GM23338 (cell line): Measurements from ENCODE around the gene TRAF5. TPM values are rescaled to one million over a fixed set of nuclear protein-coding genes. Genes with fewer than 3 reads are reported as not detected.

ENCODE experiments used
- ATAC-seq: fragments of 200-7000 bp; cut with Tn5 transposase; 3 replicates; pipeline ENCODE4 v1.9.1; 2020
- DNase-seq: peaks from one replicate; pipeline ENCODE4 v3.0.0-alpha.2; 2015; ENCODE audit warnings: low spot score
- H2AFZ ChIP-seq: fragments of 200-600 bp; sonication (generic); 2 replicates; pipeline ENCODE4 v1.8.0; 2016; ENCODE audit warnings: antibody characterized with exemption, mild to moderate bottlenecking, moderate library complexity
- H3F3A ChIP-seq: fragments of 200-600 bp; sonication (generic); replicated peaks from 2 replicates; pipeline ENCODE4 v1.8.0; 2017; ENCODE audit warnings: antibody characterized with exemption, mixed run types, low read depth
- H3K27ac ChIP-seq: fragments of 200-600 bp; sonication (generic); 2 replicates; pipeline ENCODE4 v1.6.1; 2016; ENCODE audit warnings: low read depth
- H3K27me3 ChIP-seq: fragments of 200-600 bp; sonication (generic); 2 replicates; pipeline ENCODE4 v1.8.0; 2016; ENCODE audit warnings: mild to moderate bottlenecking, mixed run types, moderate library complexity; ENCODE audit not compliant: insufficient read depth
- H3K36me3 ChIP-seq: fragments of 200-600 bp; sonication (generic); 2 replicates; pipeline ENCODE4 v1.8.0; 2016; ENCODE audit warnings: mild to moderate bottlenecking; ENCODE audit not compliant: insufficient read depth
- H3K4me1 ChIP-seq: fragments of 200-600 bp; sonication (generic); 2 replicates; pipeline ENCODE4 v1.8.0; 2016; ENCODE audit warnings: mild to moderate bottlenecking, moderate library complexity; ENCODE audit not compliant: insufficient read depth
- H3K4me2 ChIP-seq: fragments of 200-600 bp; sonication (generic); 2 replicates; pipeline ENCODE4 v1.7.1; 2017; ENCODE audit warnings: mixed run types
- H3K4me3 ChIP-seq: fragments of 200-600 bp; sonication (generic); 2 replicates; pipeline ENCODE4 v1.6.1; 2016; ENCODE audit warnings: mixed run types
- H3K79me2 ChIP-seq: fragments of 200-600 bp; sonication (generic); replicated peaks from 2 replicates; pipeline ENCODE4 v1.8.0; 2017; ENCODE audit warnings: mild to moderate bottlenecking; ENCODE audit not compliant: insufficient read depth
- H3K9me2 ChIP-seq: fragments of 200-600 bp; sonication (generic); 2 replicates; pipeline ENCODE4 v1.8.0; 2017; ENCODE audit not compliant: insufficient read depth
- H4K20me1 ChIP-seq: fragments of 200-600 bp; sonication (generic); replicated peaks from 2 replicates; pipeline ENCODE4 v1.8.0; 2017; ENCODE audit warnings: mild to moderate bottlenecking; ENCODE audit not compliant: insufficient read depth
- H3K27ac Mint-ChIP-seq: 2 replicates; pipeline ENCODE4 v1.8.0; 2020; ENCODE audit warnings: inconsistent platforms, mild to moderate bottlenecking, moderate library complexity, mixed read lengths
- H3K27me3 Mint-ChIP-seq: 3 replicates; pipeline ENCODE4 v1.8.0; 2022; ENCODE audit warnings: low read depth, mild to moderate bottlenecking, moderate library complexity, mixed read lengths, inconsistent platforms; ENCODE audit not compliant: insufficient read depth, poor library complexity
- H3K36me3 Mint-ChIP-seq: 3 replicates; pipeline ENCODE4 v1.8.0; 2021; ENCODE audit warnings: low read depth, mild to moderate bottlenecking, inconsistent platforms, moderate library complexity, mixed read lengths
- H3K4me1 Mint-ChIP-seq: 3 replicates; pipeline ENCODE4 v1.8.0; 2020; ENCODE audit warnings: mild to moderate bottlenecking, inconsistent platforms, mixed read lengths
- H3K4me3 Mint-ChIP-seq: 3 replicates; pipeline ENCODE4 v1.8.0; 2021; ENCODE audit warnings: moderate library complexity, mild to moderate bottlenecking, inconsistent platforms, mixed read lengths
- H3K9me3 Mint-ChIP-seq: 3 replicates; pipeline ENCODE4 v1.8.0; 2020; ENCODE audit warnings: moderate library complexity, mild to moderate bottlenecking, inconsistent platforms, mixed read lengths
- CREB1 ChIP-seq: fragments of 250-450 bp; sonication (Bioruptor Pico); IDR thresholded peaks from 2 replicates; pipeline ENCODE4 v1.5.0; 2020; ENCODE audit warnings: low read depth, mild to moderate bottlenecking, moderate library complexity
- EZH2 ChIP-seq: fragments of 200-600 bp; sonication (generic); IDR thresholded peaks from one replicate; pipeline ENCODE4 v1.8.0; 2017; ENCODE audit warnings: antibody characterized with exemption, mild to moderate bottlenecking, low read depth; ENCODE audit not compliant: unreplicated experiment
- EZH2phosphoT487 ChIP-seq: fragments of 200-600 bp; sonication (generic); IDR thresholded peaks from one replicate; pipeline ENCODE4 v1.8.1; 2018; ENCODE audit warnings: antibody characterized with exemption; ENCODE audit not compliant: unreplicated experiment
- NANOG ChIP-seq: IDR thresholded peaks from 2 replicates; pipeline ENCODE4 v1.6.1; 2016; ENCODE audit warnings: antibody characterized with exemption, borderline replicate concordance
- STAT1 ChIP-seq: IDR thresholded peaks from one replicate; pipeline ENCODE4 v1.6.1; 2016; ENCODE audit warnings: antibody characterized with exemption; ENCODE audit not compliant: unreplicated experiment
- ZNF114 ChIP-seq: fragments of 250-450 bp; sonication (Bioruptor Pico); IDR thresholded peaks from 2 replicates; pipeline ENCODE4 v1.5.0; 2020; ENCODE audit warnings: mild to moderate bottlenecking, moderate library complexity
- ZNF331 ChIP-seq: fragments of 250-450 bp; sonication (Bioruptor Pico); IDR thresholded peaks from 2 replicates; pipeline ENCODE4 v1.5.0; 2020; ENCODE audit warnings: low read depth, mild to moderate bottlenecking, moderate library complexity
- ZNF462 ChIP-seq: fragments of 250-450 bp; sonication (Bioruptor Pico); IDR thresholded peaks from 2 replicates; pipeline ENCODE4 v1.5.0; 2020; ENCODE audit warnings: mild to moderate bottlenecking, moderate library complexity
- polyA plus RNA-seq: library from polyadenylated mRNA; unstranded; fragments of >200 nt; fragmentation: Nextera tagmentation; extraction: Ambion mirVana; gene quantifications from 2 replicates; pipeline ENCODE4 v1.2.1, GENCODE V29; 2016
- total RNA-seq: library from RNA; depleted of rRNA; stranded (reverse); fragments of >200 nt; shearing (Covaris generic); gene quantifications from 2 replicates; pipeline ENCODE4 v1.2.3, GENCODE V29; 2014
- TF ChIP-seq, protein P1 (sequence below), 2 experiments: fragments of 200-600 bp in 1 of 2; sonication (generic) in 1 of 2; conservative IDR thresholded peaks; 2 replicates each; pipeline versions ENCODE4 v1.5.1 to v1.6.1; 2016 to 2017; ENCODE audit warnings: antibody characterized with exemption in 2 of 2, low read depth in 2 of 2, mild to moderate bottlenecking in 2 of 2, moderate library complexity in 1 of 2
- TF ChIP-seq, protein P2 (sequence below): IDR thresholded peaks from one replicate; pipeline ENCODE4 v1.6.1; 2018; ENCODE audit warnings: antibody characterized with exemption; ENCODE audit not compliant: unreplicated experiment

TRAF5 gene
- total and polyA plus RNA-seq, 2 experiments from 2014 or later, result 9.2 to 18.9 TPM

DNA sequence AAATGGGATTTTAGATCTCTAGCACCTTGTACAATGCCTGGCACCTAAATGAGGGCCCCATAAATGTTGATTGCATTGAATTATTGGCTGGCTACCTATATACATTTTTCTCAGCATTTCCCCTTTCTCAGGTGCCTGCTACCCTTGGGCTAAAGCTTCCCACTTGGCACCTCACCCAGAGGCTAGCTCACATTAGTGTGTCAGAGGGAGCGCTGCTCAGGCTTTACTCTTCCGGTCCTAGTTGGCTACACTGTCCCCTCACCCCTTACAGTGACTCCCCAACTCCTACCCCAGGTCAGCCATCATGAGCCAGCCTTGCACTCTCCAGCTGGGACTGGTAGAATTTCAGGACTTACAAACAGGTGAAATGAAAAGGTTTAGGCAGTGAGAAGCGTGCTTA lies 9.5 kb downstream of the TRAF5 start (continued):
- TF ChIP-seq ZNF462 (CRISPR knock-in tag), result no peak
- no peak for TF ChIP-seq CREB1
- no peak for TF ChIP-seq EZH2
- TF ChIP-seq, protein P1, sequence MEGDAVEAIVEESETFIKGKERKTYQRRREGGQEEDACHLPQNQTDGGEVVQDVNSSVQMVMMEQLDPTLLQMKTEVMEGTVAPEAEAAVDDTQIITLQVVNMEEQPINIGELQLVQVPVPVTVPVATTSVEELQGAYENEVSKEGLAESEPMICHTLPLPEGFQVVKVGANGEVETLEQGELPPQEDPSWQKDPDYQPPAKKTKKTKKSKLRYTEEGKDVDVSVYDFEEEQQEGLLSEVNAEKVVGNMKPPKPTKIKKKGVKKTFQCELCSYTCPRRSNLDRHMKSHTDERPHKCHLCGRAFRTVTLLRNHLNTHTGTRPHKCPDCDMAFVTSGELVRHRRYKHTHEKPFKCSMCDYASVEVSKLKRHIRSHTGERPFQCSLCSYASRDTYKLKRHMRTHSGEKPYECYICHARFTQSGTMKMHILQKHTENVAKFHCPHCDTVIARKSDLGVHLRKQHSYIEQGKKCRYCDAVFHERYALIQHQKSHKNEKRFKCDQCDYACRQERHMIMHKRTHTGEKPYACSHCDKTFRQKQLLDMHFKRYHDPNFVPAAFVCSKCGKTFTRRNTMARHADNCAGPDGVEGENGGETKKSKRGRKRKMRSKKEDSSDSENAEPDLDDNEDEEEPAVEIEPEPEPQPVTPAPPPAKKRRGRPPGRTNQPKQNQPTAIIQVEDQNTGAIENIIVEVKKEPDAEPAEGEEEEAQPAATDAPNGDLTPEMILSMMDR (conservative IDR thresholded peaks at IDR 0.05; ENCODE audit: low read depth in 2 of 2), result no peak
- no peak for TF ChIP-seq NANOG

DNA sequence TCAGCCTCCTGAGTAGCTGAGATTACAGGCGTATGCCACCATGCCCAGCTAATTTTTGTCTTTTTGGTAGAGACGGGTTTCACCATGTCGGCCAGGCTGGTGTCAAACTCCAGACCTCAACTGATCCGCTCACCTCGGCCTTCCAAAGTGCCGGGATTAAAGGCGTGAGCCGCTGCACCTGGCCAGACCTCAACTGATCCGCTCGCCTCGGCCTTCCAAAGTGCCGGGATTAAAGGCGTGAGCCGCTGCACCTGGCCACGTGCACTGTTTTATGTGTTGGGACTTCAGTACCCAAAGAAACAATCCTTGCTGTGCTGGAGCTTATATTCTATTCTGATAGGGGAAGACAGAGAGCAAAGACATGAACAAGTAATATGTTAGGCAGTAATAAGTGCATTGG lies 10.1 kb downstream of the TRAF5 start:
- H3K9me3 Mint-ChIP-seq, result no peaks in the 10 kb centered on the region
- TF ChIP-seq EZH2phosphoT487 (no peak), EZH2 (no peak), ZNF114 (CRISPR knock-in tag) (no peak), STAT1 (no peak), ZNF331 (CRISPR knock-in tag) (no peak), CREB1 (no peak)
- TF ChIP-seq, protein P2, sequence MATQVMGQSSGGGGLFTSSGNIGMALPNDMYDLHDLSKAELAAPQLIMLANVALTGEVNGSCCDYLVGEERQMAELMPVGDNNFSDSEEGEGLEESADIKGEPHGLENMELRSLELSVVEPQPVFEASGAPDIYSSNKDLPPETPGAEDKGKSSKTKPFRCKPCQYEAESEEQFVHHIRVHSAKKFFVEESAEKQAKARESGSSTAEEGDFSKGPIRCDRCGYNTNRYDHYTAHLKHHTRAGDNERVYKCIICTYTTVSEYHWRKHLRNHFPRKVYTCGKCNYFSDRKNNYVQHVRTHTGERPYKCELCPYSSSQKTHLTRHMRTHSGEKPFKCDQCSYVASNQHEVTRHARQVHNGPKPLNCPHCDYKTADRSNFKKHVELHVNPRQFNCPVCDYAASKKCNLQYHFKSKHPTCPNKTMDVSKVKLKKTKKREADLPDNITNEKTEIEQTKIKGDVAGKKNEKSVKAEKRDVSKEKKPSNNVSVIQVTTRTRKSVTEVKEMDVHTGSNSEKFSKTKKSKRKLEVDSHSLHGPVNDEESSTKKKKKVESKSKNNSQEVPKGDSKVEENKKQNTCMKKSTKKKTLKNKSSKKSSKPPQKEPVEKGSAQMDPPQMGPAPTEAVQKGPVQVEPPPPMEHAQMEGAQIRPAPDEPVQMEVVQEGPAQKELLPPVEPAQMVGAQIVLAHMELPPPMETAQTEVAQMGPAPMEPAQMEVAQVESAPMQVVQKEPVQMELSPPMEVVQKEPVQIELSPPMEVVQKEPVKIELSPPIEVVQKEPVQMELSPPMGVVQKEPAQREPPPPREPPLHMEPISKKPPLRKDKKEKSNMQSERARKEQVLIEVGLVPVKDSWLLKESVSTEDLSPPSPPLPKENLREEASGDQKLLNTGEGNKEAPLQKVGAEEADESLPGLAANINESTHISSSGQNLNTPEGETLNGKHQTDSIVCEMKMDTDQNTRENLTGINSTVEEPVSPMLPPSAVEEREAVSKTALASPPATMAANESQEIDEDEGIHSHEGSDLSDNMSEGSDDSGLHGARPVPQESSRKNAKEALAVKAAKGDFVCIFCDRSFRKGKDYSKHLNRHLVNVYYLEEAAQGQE, result no peak
- peaks cover 2% of the 10 kb centered on the region for H3K27me3 Mint-ChIP-seq
- H2AFZ ChIP-seq, result no peak overlapping the region
- H4K20me1 ChIP-seq, result no peaks in the 10 kb centered on the region
- no peaks in the 10 kb centered on the region for H3K27me3 ChIP-seq
- no peaks in the 10 kb centered on the region; the same call in 2 of the 3 replicates for H3K36me3 Mint-ChIP-seq
- no peaks in the 10 kb centered on the region for H3K36me3 ChIP-seq
- H3K27ac ChIP-seq, result no peak overlapping the region
- H3K4me2 ChIP-seq, result no peak overlapping the region
- ATAC-seq (no peak), DNase-seq (no peak)
- peaks cover 6% of the 10 kb centered on the region; the same call in 1 of the 2 replicates for H3K4me1 ChIP-seq
- H3K27ac Mint-ChIP-seq, result 0 out of 2 replicates have a peak overlapping the region, but pooled peaks have one; percentile 25
- H3K4me3 ChIP-seq, result no peak overlapping the region
- H3F3A ChIP-seq, result no peaks in the 10 kb centered on the region
- H3K79me2 ChIP-seq, result peaks cover 69% of the 10 kb centered on the region
- H3K9me2 ChIP-seq, result no peaks in the 10 kb centered on the region
- no peak overlapping the region; the same call in 2 of the 3 replicates for H3K4me3 Mint-ChIP-seq
- peaks cover 32% of the 10 kb centered on the region for H3K4me1 Mint-ChIP-seq
